Measurements from ENCODE around the gene OR13A1.
"Not testable (repeated sequence)": the region's sequence is repeated elsewhere in the genome, so short reads cannot be mapped to it uniquely, and the experiment has no call there.

Gene OR13A1

GRCh38 chr10:45315508-45315907 is at the start of gene OR13A1:
Gene OR13A1, minus strand, starts transcription at chr10:45315608. Its CDS starts 11,186 bp downstream, at chr10:45304422.
- Histone ChIP-seq H3K27ac (no peak within 1 kb of the TSS), H3K9me3 (ENCODE audit: control insufficient read depth, low read length) (no peaks in the 10 kb centered on the region), H3K36me3 (ENCODE audit: control insufficient read depth, insufficient read depth, low read length) (no peaks in the 10 kb centered on the region), H3K27me3 (ENCODE audit: control insufficient read depth, insufficient read depth, low read length) (no peaks in the 10 kb centered on the region), H3K9ac (no peak within 1 kb of the TSS), H3K79me2 (no peaks in the 10 kb centered on the region), H3K4me2 (ENCODE audit: low read length) (no peak within 1 kb of the TSS), H3K4me3 (ENCODE audit: low read depth, low read length) (no peak within 1 kb of the TSS), H3K4me1 (no peaks in the 10 kb centered on the region), H2AFZ (no peak within 1 kb of the TSS)
- no peak for TF ChIP-seq CTCF (IDR thresholded peaks at IDR 0.05)

GRCh38 chr10:45361983-45362799 is 46.8 kb upstream of the OR13A1 start:
- H3K79me2 ChIP-seq; H3K36me3 ChIP-seq (ENCODE audit: control insufficient read depth, insufficient read depth, low read length); H3K9ac ChIP-seq; H3K27ac ChIP-seq; H3K9me3 ChIP-seq (ENCODE audit: control insufficient read depth, low read length); H3K27me3 ChIP-seq (ENCODE audit: control insufficient read depth, insufficient read depth, low read length); H3K4me1 ChIP-seq; H2AFZ ChIP-seq; H3K4me2 ChIP-seq (ENCODE audit: low read length); H3K4me3 ChIP-seq (ENCODE audit: low read depth, low read length): not testable (repeated sequence)

- not testable (repeated sequence) for H3K9ac ChIP-seq; H3K4me2 ChIP-seq (ENCODE audit: low read length); H3K27me3 ChIP-seq (ENCODE audit: control insufficient read depth, insufficient read depth, low read length); H3K27ac ChIP-seq; H3K79me2 ChIP-seq; H3K4me3 ChIP-seq (ENCODE audit: low read depth, low read length); H2AFZ ChIP-seq; H3K9me3 ChIP-seq (ENCODE audit: control insufficient read depth, low read length); H3K4me1 ChIP-seq; H3K36me3 ChIP-seq (ENCODE audit: control insufficient read depth, insufficient read depth, low read length)
These were observed 43.6 kb upstream of the OR13A1 start for GRCh38 chr10:45358961-45359360.

GRCh38 chr10:45355494-45355893 is 40.1 kb upstream of the OR13A1 start:
- H3K36me3 ChIP-seq (ENCODE audit: control insufficient read depth, insufficient read depth, low read length) = no peaks in the 10 kb centered on the region
- no peak for TF ChIP-seq CTCF (IDR thresholded peaks at IDR 0.05)
- no peaks in the 10 kb centered on the region for H3K79me2 ChIP-seq
- no peak overlapping the region for H3K27ac ChIP-seq
- no peaks in the 10 kb centered on the region for H3K27me3 ChIP-seq (ENCODE audit: control insufficient read depth, insufficient read depth, low read length)
- H3K4me2 ChIP-seq (ENCODE audit: low read length) = no peak overlapping the region
- no peak overlapping the region for H3K4me3 ChIP-seq (ENCODE audit: low read depth, low read length)
- H3K9ac ChIP-seq = no peak overlapping the region
- H3K9me3 ChIP-seq (ENCODE audit: control insufficient read depth, low read length) = no peaks in the 10 kb centered on the region
- H2AFZ ChIP-seq = no peak overlapping the region
- no peaks in the 10 kb centered on the region for H3K4me1 ChIP-seq

- Histone ChIP-seq H2AFZ (no peak overlapping the region), H3K9ac (no peak overlapping the region), H3K9me3 (ENCODE audit: control insufficient read depth, low read length) (no peaks in the 10 kb centered on the region), H3K79me2 (no peaks in the 10 kb centered on the region), H3K36me3 (ENCODE audit: control insufficient read depth, insufficient read depth, low read length) (no peaks in the 10 kb centered on the region), H3K27me3 (ENCODE audit: control insufficient read depth, insufficient read depth, low read length) (no peaks in the 10 kb centered on the region), H3K4me1 (no peaks in the 10 kb centered on the region), H3K4me3 (ENCODE audit: low read depth, low read length) (no peak overlapping the region), H3K4me2 (ENCODE audit: low read length) (no peak overlapping the region), H3K27ac (no peak overlapping the region)
- no peak for TF ChIP-seq CTCF (IDR thresholded peaks at IDR 0.05)
These were observed 38.9 kb upstream of the OR13A1 start for GRCh38 chr10:45354261-45354660.

GRCh38 chr10:45353186-45353585 is 37.8 kb upstream of the OR13A1 start:
- Histone ChIP-seq H3K4me2 (ENCODE audit: low read length) (no peak overlapping the region), H3K9ac (no peak overlapping the region), H3K27ac (no peak overlapping the region), H3K27me3 (ENCODE audit: control insufficient read depth, insufficient read depth, low read length) (no peaks in the 10 kb centered on the region), H3K79me2 (no peaks in the 10 kb centered on the region), H3K36me3 (ENCODE audit: control insufficient read depth, insufficient read depth, low read length) (no peaks in the 10 kb centered on the region), H2AFZ (no peak overlapping the region), H3K4me3 (ENCODE audit: low read depth, low read length) (no peak overlapping the region), H3K4me1 (no peaks in the 10 kb centered on the region), H3K9me3 (ENCODE audit: control insufficient read depth, low read length) (no peaks in the 10 kb centered on the region)
- TF ChIP-seq CTCF (IDR thresholded peaks at IDR 0.05) = no peak

GRCh38 chr10:45348196-45348765 is 32.9 kb upstream of the OR13A1 start:
- H3K27ac ChIP-seq; H3K27me3 ChIP-seq (ENCODE audit: control insufficient read depth, insufficient read depth, low read length); H3K4me2 ChIP-seq (ENCODE audit: low read length); H3K4me1 ChIP-seq; H3K36me3 ChIP-seq (ENCODE audit: control insufficient read depth, insufficient read depth, low read length); H3K79me2 ChIP-seq; H3K9ac ChIP-seq; H3K9me3 ChIP-seq (ENCODE audit: control insufficient read depth, low read length); H2AFZ ChIP-seq; H3K4me3 ChIP-seq (ENCODE audit: low read depth, low read length): not testable (repeated sequence)

Measured in parathyroid adenoma (tissue), 2 donors.